ENCODE measurements around the gene RNF144A.
"Not testable (repeated sequence)": the region's sequence is repeated elsewhere in the genome, so short reads cannot be mapped to it uniquely, and the experiment has no call there.

The RNF144A gene

DNA sequence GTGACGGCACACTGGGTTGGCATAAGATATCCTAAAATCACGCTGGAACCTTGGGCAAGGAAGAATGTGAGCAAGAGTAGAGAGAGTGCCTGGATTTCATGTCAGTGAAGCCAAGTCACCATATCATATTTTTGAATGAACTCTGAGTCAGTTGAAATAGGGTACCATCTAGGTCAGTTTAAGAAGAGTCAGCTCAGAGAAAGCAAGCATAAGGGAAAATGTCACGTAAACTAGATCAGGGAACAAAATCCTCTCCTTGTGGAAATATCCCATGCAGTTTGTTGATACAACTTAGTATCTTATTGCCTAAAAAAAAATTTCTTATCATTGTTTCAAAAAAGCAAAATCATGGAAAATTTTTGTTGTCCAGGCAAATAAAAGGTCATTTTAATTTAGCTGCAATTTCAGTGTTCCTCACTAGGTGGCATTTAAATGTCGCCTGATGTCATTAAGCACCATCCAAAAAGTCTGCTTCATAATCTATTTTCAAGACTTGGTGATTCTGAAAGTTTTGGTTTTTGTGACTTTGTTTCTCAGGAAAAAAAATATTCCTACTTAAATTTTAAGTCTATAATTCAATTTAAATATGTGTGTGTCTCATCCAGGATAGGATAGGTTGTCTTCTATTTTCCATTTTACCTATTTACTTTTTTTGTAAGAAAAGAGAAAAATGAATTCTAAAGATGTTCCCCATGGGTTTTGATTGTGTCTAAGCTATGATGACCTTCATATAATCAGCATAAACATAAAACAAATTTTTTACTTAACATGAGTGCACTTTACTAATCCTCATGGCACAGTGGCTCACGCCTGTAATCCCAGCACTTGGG, 20.1 kb upstream of the RNF144A start:
- H3K27ac ChIP-seq: no peak overlapping the region
- DNase-seq: no peak
- TF ChIP-seq, protein P1, sequence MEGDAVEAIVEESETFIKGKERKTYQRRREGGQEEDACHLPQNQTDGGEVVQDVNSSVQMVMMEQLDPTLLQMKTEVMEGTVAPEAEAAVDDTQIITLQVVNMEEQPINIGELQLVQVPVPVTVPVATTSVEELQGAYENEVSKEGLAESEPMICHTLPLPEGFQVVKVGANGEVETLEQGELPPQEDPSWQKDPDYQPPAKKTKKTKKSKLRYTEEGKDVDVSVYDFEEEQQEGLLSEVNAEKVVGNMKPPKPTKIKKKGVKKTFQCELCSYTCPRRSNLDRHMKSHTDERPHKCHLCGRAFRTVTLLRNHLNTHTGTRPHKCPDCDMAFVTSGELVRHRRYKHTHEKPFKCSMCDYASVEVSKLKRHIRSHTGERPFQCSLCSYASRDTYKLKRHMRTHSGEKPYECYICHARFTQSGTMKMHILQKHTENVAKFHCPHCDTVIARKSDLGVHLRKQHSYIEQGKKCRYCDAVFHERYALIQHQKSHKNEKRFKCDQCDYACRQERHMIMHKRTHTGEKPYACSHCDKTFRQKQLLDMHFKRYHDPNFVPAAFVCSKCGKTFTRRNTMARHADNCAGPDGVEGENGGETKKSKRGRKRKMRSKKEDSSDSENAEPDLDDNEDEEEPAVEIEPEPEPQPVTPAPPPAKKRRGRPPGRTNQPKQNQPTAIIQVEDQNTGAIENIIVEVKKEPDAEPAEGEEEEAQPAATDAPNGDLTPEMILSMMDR (IDR thresholded peaks at IDR 0.05; ENCODE audit: low read depth, low read length): peak; percentile 56
- no peaks in the 10 kb centered on the region for H3K36me3 ChIP-seq
- H3K27me3 ChIP-seq (ENCODE audit: insufficient read depth, low read depth, severe bottlenecking): no peaks in the 10 kb centered on the region
- H3K4me3 ChIP-seq (ENCODE audit: low read depth, low read length): no peak overlapping the region
- H3K9me3 ChIP-seq (ENCODE audit: severe bottlenecking): no peaks in the 10 kb centered on the region

- not testable (repeated sequence) for DNase-seq; H3K9me3 ChIP-seq (ENCODE audit: severe bottlenecking); H3K27me3 ChIP-seq (ENCODE audit: insufficient read depth, low read depth, severe bottlenecking); H3K36me3 ChIP-seq; H3K27ac ChIP-seq; H3K4me3 ChIP-seq (ENCODE audit: low read depth, low read length)
Observed at GRCh38 chr2:6902581-6902980, 14.6 kb upstream of the RNF144A start.

DNA sequence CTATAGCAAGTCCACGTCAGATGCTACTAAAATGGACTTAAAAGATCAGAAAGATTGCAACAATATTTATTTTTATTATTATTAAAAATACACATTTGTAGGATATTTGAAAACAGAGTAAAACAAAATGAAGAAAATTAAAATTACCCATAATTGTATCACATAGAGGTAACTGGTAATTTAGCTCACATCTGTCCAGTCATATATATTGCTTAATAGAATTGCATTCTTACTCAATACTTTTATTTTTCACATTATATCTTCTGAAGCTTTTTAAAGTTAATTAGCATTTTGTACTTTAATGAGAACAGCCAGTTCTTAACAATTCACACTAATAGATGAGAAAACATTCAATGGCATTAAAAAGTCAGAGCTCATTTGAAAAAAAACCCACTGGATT, 11.5 kb upstream of the RNF144A start:
- Histone ChIP-seq H3K27ac (no peak overlapping the region), H3K36me3 (no peaks in the 10 kb centered on the region), H3K27me3 (ENCODE audit: insufficient read depth, low read depth, severe bottlenecking) (no peaks in the 10 kb centered on the region), H3K4me3 (ENCODE audit: low read depth, low read length) (no peak overlapping the region), H3K9me3 (ENCODE audit: severe bottlenecking) (peaks cover 3% of the 10 kb centered on the region)
- no peak for DNase-seq
- TF ChIP-seq, protein P1 (IDR thresholded peaks at IDR 0.05; ENCODE audit: low read depth, low read length): no peak

DNA sequence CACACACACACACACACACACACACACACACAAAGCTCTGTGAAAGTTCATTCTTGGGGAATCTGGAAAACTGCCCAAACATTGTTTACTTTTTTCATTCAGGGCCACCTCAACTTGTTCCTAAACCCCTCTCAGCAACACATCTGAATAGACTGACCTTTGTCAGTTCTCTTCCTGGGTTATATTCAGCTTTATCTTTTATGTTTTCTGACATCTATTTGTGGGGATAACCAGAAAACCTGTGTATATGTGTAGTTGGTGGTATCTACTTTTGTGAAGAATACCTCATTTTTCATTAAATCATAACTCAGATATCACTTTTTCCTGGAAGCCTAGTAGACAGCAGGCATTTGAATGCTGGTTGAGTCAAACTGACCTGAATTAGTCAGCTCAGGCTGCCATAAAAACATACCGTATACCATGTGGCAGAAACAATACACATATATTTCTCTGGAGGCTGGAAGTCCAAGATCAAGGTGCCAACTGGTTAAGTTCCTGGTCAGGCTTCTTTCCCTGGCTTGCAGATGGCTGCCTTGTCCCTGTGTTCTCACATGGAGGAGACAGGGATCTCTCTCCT, 11.0 kb upstream of the RNF144A start:
- Histone ChIP-seq H3K4me3 (ENCODE audit: low read depth, low read length) (no peak overlapping the region), H3K36me3 (no peaks in the 10 kb centered on the region), H3K27me3 (ENCODE audit: insufficient read depth, low read depth, severe bottlenecking) (no peaks in the 10 kb centered on the region), H3K9me3 (ENCODE audit: severe bottlenecking) (peaks cover 3% of the 10 kb centered on the region), H3K27ac (no peak overlapping the region)
- TF ChIP-seq, protein P1 (IDR thresholded peaks at IDR 0.05; ENCODE audit: low read depth, low read length): no peak
- no peak for DNase-seq

DNA sequence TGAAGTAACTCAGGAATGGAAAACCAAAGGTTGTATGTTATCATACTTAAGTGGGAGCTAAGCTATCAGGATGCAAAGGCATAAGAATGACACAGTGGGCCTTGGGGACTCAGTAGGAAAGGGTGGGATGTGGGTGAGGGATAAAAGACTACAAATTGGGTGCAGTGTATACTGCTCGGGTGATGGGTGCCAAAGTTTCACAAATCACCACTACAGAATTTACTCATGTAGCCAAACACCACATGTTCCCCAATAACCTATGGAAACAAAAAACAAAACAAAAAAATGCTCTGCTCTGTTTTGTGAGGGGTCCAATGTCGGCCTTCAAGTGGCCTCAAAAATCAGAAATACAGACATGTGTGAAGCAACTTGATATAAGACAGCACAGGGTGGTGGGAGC, 8.9 kb upstream of the RNF144A start:
- H3K27ac ChIP-seq: no peak overlapping the region
- TF ChIP-seq, protein P1 (IDR thresholded peaks at IDR 0.05; ENCODE audit: low read depth, low read length): no peak
- no peak overlapping the region for H3K4me3 ChIP-seq (ENCODE audit: low read depth, low read length)

GRCh38 chr2:6909431-6910385, 7.5 kb upstream of the RNF144A start:
- no peaks in the 10 kb centered on the region for H3K9me3 ChIP-seq (ENCODE audit: severe bottlenecking)
- H3K36me3 ChIP-seq: no peaks in the 10 kb centered on the region
- no peak overlapping the region for H3K27ac ChIP-seq
- TF ChIP-seq, protein P1 (IDR thresholded peaks at IDR 0.05; ENCODE audit: low read depth, low read length): no peak
- no peak overlapping the region for H3K4me3 ChIP-seq (ENCODE audit: low read depth, low read length)
- no peaks in the 10 kb centered on the region for H3K27me3 ChIP-seq (ENCODE audit: insufficient read depth, low read depth, severe bottlenecking)
- DNase-seq: no peak

More for the DNA sequence above, 8.9 kb upstream of the RNF144A start:
- DNase-seq: no peak
- Histone ChIP-seq H3K9me3 (ENCODE audit: severe bottlenecking) (no peaks in the 10 kb centered on the region), H3K36me3 (no peaks in the 10 kb centered on the region), H3K27me3 (ENCODE audit: insufficient read depth, low read depth, severe bottlenecking) (no peaks in the 10 kb centered on the region)

Data from WERI-Rb-1 (cell line).